HEK293T (cell line): Measurements from ENCODE around the gene FHIT.
"Not testable (repeated sequence)": the region's sequence is repeated elsewhere in the genome, so short reads cannot be mapped to it uniquely, and the experiment has no call there.

ENCODE experiments used
- FOXA1 ChIP-seq: fragments of 450-650 bp; IDR thresholded peaks from 2 replicates; pipeline ENCODE4 v1.6.1; 2016; ENCODE audit warnings: mild to moderate bottlenecking
- NFRKB ChIP-seq: fragments of 450-650 bp; IDR thresholded peaks from 2 replicates; pipeline ENCODE4 v1.6.1; 2016; ENCODE audit warnings: mild to moderate bottlenecking, moderate library complexity
- SP1 ChIP-seq: fragments of 450-650 bp; IDR thresholded peaks from 2 replicates; pipeline ENCODE4 v1.6.1; 2017
- SUZ12 ChIP-seq: fragments of 450-650 bp; IDR thresholded peaks from 2 replicates; pipeline ENCODE4 v1.6.1; 2016; ENCODE audit warnings: mild to moderate bottlenecking
- TARDBP ChIP-seq: fragments of 450-650 bp; IDR thresholded peaks from 2 replicates; pipeline ENCODE4 v1.6.1; 2016

DNA sequence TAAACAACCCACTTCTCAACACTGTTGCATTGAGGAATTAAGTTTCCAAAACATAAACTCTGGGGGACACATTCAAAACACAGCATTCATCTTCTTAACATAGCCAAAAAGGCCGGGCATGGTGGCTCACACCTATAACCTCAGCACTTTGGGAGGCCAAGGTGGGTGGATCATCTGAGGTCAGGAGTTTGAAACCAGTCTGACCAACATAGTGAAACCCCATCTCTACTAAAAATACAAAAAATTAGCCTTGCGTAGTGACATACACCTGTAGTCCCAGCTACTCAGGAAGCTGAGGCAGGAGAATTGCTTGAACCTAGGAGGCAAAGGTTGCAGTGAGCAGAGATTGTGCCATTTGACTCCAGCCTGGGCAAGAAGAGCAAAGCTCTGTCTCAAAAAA, 185.0 kb downstream of the FHIT start:
- not testable (repeated sequence) for TF ChIP-seq FOXA1, TARDBP, NFRKB, SUZ12, SP1
